CD14-positive monocyte (primary cell): ENCODE data around the gene PUSL1. TPM values are rescaled to one million over a fixed set of nuclear protein-coding genes. Genes with fewer than 3 reads are reported as not detected.
A peak's percentile ranks its signal among the peaks of the same experiment; 100 is the strongest.

Experiments
- DNase-seq, 3 donors: peaks; one replicate each; pipeline ENCODE4 v3.0.0-alpha.2; 2011 to 2022
- H2AFZ ChIP-seq: 2 replicates; pipeline ENCODE4 v1.6.0; 2012; ENCODE audit warnings: mild to moderate bottlenecking, low read depth, low read length, inconsistent platforms; ENCODE audit not compliant: insufficient read depth, poor library complexity, severe bottlenecking
- H3K27ac ChIP-seq, 2 donors: 1 replicate in 1 of 2; 2 replicates in 1 of 2; pipeline ENCODE4 v1.5.1; 2012 to 2013; ENCODE audit warnings: low read length in 2 of 2, control low read depth in 1 of 2, inconsistent platforms in 1 of 2, low read depth in 1 of 2, mild to moderate bottlenecking in 1 of 2
- H3K27me3 ChIP-seq, 2 donors: one replicate each; pipeline versions ENCODE4 v1.6.0 to v1.6.1; 2011 to 2013; ENCODE audit warnings: low read length in 2 of 2; ENCODE audit not compliant: control insufficient read depth in 2 of 2, insufficient read depth in 2 of 2
- H3K36me3 ChIP-seq, 2 donors: replicated peaks in 1 of 2; 1 replicate in 1 of 2; 2 replicates in 1 of 2; pipeline versions ENCODE4 v1.5.1 to v1.6.1; 2012 to 2013; ENCODE audit warnings: low read length in 2 of 2, control low read depth in 1 of 2, inconsistent platforms in 1 of 2, mild to moderate bottlenecking in 1 of 2; ENCODE audit not compliant: insufficient read depth in 2 of 2, control insufficient read depth in 1 of 2
- H3K4me1 ChIP-seq, 2 donors: 1 replicate in 1 of 2; 2 replicates in 1 of 2; pipeline versions ENCODE4 v1.5.1 to v1.6.1; 2012 to 2013; ENCODE audit warnings: low read length in 2 of 2, control low read depth in 1 of 2, inconsistent platforms in 1 of 2, mild to moderate bottlenecking in 1 of 2, moderate library complexity in 1 of 2; ENCODE audit not compliant: insufficient read depth in 2 of 2, control insufficient read depth in 1 of 2
- H3K4me2 ChIP-seq: replicated peaks from 2 replicates; pipeline ENCODE3; 2012; ENCODE audit warnings: low read length, moderate library complexity, mild to moderate bottlenecking; ENCODE audit not compliant: poor library complexity, severe bottlenecking; ENCODE audit errors: extremely low read depth
- H3K4me3 ChIP-seq, 3 experiments: fragments of 200-600 bp in 1 of 3; sonication (generic) in 1 of 3; replicated peaks in 1 of 3; 1 replicate in 2 of 3; 2 replicates in 1 of 3; pipeline ENCODE4 v1.5.1; 2011 to 2013; ENCODE audit warnings: low read length in 3 of 3, mild to moderate bottlenecking in 3 of 3, control low read depth in 2 of 3, low read depth in 2 of 3, inconsistent platforms in 1 of 3, moderate library complexity in 1 of 3
- H3K79me2 ChIP-seq: 2 replicates; pipeline ENCODE4 v1.6.0; 2012; ENCODE audit warnings: mild to moderate bottlenecking, control low read depth, inconsistent platforms, low read length, moderate library complexity; ENCODE audit not compliant: insufficient read depth
- H3K9ac ChIP-seq: 2 replicates; pipeline ENCODE4 v1.6.0; 2017; ENCODE audit warnings: low read length, mild to moderate bottlenecking; ENCODE audit not compliant: insufficient read depth, poor library complexity, severe bottlenecking
- H3K9me3 ChIP-seq, 2 donors: replicated peaks in 1 of 2; 1 replicate in 1 of 2; 2 replicates in 1 of 2; pipeline versions ENCODE4 v1.5.1 to v1.6.1; 2012 to 2013; ENCODE audit warnings: low read length in 2 of 2, control low read depth in 1 of 2; ENCODE audit not compliant: control insufficient read depth in 1 of 2, insufficient read depth in 1 of 2
- H4K20me1 ChIP-seq: 2 replicates; pipeline ENCODE4 v1.6.0; 2012; ENCODE audit warnings: mild to moderate bottlenecking, low read length, control low read depth, moderate library complexity; ENCODE audit not compliant: insufficient read depth
- H3K27ac Mint-ChIP-seq, 7 donors: one replicate each; pipeline ENCODE4 v1.8.0; 2020; ENCODE audit warnings: mild to moderate bottlenecking in 7 of 7, mixed read lengths in 7 of 7, moderate library complexity in 6 of 7, inconsistent platforms in 2 of 7
- H3K27me3 Mint-ChIP-seq, 3 donors: one replicate each; pipeline ENCODE4 v1.8.0; 2021 to 2022; ENCODE audit warnings: low read depth in 3 of 3, mild to moderate bottlenecking in 3 of 3, mixed read lengths in 3 of 3, moderate library complexity in 3 of 3, inconsistent platforms in 1 of 3
- H3K36me3 Mint-ChIP-seq, 2 donors: one replicate each; pipeline ENCODE4 v1.8.0; 2020; ENCODE audit warnings: mixed read lengths in 2 of 2, inconsistent platforms in 1 of 2, mild to moderate bottlenecking in 1 of 2
- H3K4me1 Mint-ChIP-seq: one replicate; pipeline ENCODE4 v1.8.0; 2020; ENCODE audit warnings: mild to moderate bottlenecking, mixed read lengths
- H3K4me3 Mint-ChIP-seq, 2 donors: one replicate each; pipeline ENCODE4 v1.8.0; 2020; ENCODE audit warnings: mild to moderate bottlenecking in 2 of 2, mixed read lengths in 2 of 2, moderate library complexity in 1 of 2
- H3K9me3 Mint-ChIP-seq, 7 donors: one replicate each; pipeline ENCODE4 v1.8.0; 2020 to 2022; ENCODE audit warnings: mixed read lengths in 7 of 7, mild to moderate bottlenecking in 6 of 7, moderate library complexity in 6 of 7, inconsistent platforms in 2 of 7
- WGBS: methylation state at CpG from one replicate; pipeline ENCODE4 v1.1.5; 2013; ENCODE audit warnings: missing lambda C conversion rate; ENCODE audit not compliant: insufficient coverage; 5-methylcytosine and 5-hydroxymethylcytosine counted together
- intact Hi-C, 2 donors: fragments of 100-400 bp; cut with micrococcal nuclease; formaldehyde crosslinking; loops; one replicate each; pipeline versions ENCODE4 v1.15.0 to v1.15.1; 2023
- polyA plus RNA-seq, 3 donors: library from polyadenylated mRNA; depleted of rRNA in 1 of 3; unstranded in 2 of 3; stranded (reverse) in 1 of 3; fragments of 300-500 nt in 2 of 3; fragments of >200 nt in 1 of 3; fragmentation: Illumina TruSeq in 2 of 3; gene quantifications; 1 replicate in 2 of 3; 2 replicates in 1 of 3; pipeline ENCODE4 v1.2.3, GENCODE V29; 2012 to 2021
- TF ChIP-seq, protein P1 (sequence below): fragments of 200-600 bp; IDR thresholded peaks from one replicate; pipeline ENCODE4 v1.8.0; 2022; ENCODE audit warnings: antibody characterized with exemption, mild to moderate bottlenecking

The PUSL1 gene
- polyA plus RNA-seq, 3 donors = 13.8 to 27.4 (median 14.8) TPM

DNA sequence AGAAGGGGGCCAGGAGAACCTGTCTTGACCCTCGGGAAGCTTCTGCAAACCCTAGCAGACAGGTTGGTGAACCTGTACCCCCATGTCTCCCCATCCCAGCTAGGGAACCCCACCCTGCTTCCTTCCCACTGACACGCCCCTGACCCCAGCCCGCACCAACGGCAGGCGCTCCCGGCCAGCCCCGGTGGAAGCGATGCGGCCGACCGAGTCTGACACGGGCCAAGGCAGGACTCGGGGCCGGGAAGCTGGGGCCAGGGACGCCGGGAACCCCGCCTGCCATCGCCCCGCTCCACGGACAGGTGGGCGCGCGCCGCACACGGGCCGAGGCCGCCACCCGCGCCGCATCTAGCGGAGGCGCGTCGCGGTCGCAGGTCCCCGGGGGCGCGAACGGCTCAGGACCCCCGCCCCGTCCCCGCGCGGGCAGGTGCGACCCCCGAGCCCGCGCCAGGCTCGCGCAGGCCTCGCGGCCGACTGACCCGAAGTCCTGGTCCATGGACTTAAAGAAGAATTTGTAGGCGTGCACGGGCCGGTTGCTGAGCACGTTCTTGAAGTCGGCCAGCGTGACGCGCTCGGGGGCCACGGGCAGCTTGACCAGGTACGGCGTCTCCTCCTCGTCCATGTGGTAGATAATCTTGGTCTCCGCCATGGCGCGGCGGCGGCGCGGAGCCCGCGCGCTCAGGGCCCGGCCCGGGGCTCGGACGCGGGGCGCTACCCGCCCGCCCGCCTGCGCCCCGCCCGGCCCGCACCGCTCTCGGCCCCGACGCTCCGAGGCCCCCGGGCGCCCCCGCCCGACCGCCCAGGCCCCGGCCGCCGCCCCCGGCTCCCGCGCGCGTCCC lies 40.2 kb downstream of the PUSL1 start:
- peak overlapping the region; percentile 65 for H2AFZ ChIP-seq
- peaks cover 28% of the 10 kb centered on the region for H3K79me2 ChIP-seq
- H3K9ac ChIP-seq = peak overlapping the region; percentile 76
- H3K36me3 Mint-ChIP-seq = peaks cover 0 to 5% of the 10 kb centered on the region in 2 donors
- H3K27me3 ChIP-seq = peaks cover 4 to 22% of the 10 kb centered on the region in 2 donors
- H3K4me1 Mint-ChIP-seq = peaks cover 16% of the 10 kb centered on the region
- no peaks in the 10 kb centered on the region for H3K9me3 ChIP-seq
- H4K20me1 ChIP-seq = peaks cover 32% of the 10 kb centered on the region
- H3K36me3 ChIP-seq = no peaks in the 10 kb centered on the region
- peak overlapping the region; percentile 91 for H3K4me2 ChIP-seq
- H3K4me3 ChIP-seq = peak overlapping the region; percentile 44 to 76 (median 64)
- TF ChIP-seq, protein P1, sequence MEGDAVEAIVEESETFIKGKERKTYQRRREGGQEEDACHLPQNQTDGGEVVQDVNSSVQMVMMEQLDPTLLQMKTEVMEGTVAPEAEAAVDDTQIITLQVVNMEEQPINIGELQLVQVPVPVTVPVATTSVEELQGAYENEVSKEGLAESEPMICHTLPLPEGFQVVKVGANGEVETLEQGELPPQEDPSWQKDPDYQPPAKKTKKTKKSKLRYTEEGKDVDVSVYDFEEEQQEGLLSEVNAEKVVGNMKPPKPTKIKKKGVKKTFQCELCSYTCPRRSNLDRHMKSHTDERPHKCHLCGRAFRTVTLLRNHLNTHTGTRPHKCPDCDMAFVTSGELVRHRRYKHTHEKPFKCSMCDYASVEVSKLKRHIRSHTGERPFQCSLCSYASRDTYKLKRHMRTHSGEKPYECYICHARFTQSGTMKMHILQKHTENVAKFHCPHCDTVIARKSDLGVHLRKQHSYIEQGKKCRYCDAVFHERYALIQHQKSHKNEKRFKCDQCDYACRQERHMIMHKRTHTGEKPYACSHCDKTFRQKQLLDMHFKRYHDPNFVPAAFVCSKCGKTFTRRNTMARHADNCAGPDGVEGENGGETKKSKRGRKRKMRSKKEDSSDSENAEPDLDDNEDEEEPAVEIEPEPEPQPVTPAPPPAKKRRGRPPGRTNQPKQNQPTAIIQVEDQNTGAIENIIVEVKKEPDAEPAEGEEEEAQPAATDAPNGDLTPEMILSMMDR = no peak
- DNase-seq = peak in 1 of 3 donors; percentile 32
- peak overlapping the region in 4 of 7 donors; percentile 35 to 89 (median 76) for H3K27ac Mint-ChIP-seq
- H3K27ac ChIP-seq = no peak overlapping the region
- peaks cover 22 to 35% (median 25%) of the 10 kb centered on the region in 3 donors for H3K27me3 Mint-ChIP-seq
- peaks cover 11 to 17% of the 10 kb centered on the region in 2 donors for H3K4me1 ChIP-seq
- peak overlapping the region; percentile 81 to 85 for H3K4me3 Mint-ChIP-seq
- intact Hi-C loops = no loop called here
- under 1% methylated on average over 108 of the region's 109 CpGs for WGBS
- peaks cover 0 to 6% (median 0%) of the 10 kb centered on the region in 7 donors for H3K9me3 Mint-ChIP-seq

DNA sequence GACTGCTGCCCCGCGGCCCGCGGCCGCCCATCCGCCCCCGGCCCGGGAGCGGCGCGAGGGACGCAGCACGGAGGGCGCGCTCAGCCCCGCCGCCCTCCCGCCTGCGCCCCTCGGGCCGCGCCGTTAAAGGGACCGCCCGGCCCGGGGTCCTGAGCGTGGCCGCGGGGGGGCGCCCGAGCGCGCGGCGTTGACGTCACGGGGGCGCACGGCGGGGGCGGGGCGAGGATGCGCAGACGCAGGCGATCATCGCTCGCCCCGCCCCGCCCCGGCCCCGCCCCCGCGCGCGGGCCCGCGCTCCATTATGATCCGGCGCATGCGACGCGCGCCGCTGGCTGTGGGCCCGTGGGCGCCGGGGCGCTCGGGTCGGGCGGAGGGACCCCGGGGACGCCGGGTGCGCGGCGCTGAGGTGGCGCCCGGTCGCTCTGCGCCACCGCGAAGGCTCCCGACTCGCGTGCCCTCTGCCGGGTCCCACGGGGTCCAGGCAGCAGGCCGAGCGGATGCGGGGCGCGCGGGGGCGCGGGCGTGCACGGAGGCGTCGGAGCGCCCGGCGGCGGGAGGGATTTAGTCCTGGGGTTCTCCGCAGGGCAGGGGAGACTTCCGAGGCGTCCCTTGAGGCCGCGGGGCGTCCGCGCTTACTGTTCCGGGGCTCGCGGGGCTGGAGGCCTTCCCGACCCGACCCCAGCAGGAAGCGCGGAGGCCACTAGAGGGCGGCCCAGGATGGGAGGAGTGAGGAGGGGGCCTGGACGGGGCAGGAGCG lies 41.0 kb downstream of the PUSL1 start, which contains the start of gene DVL1:
Gene DVL1, minus strand, starts transcription at position 163 of the 757 bp plus-strand sequence. CDS start 353 bp downstream, outside the sequence.
- peak within 1 kb of the TSS; percentile 90 for H2AFZ ChIP-seq

More for the DNA sequence above, 41.0 kb downstream of the PUSL1 start, which contains the start of gene DVL1:
- Mint-ChIP-seq H3K9me3 (peaks cover 0 to 10% (median 4%) of the 10 kb centered on the region in 7 donors), H3K4me1 (peaks cover 17% of the 10 kb centered on the region), H3K27ac (peak within 1 kb of the TSS in 4 of 7 donors; percentile 35 to 89 (median 76)), H3K36me3 (peaks cover 0 to 6% of the 10 kb centered on the region in 2 donors), H3K27me3 (peaks cover 29 to 43% (median 33%) of the 10 kb centered on the region in 3 donors), H3K4me3 (peak within 1 kb of the TSS; percentile 81 to 85)
- peak within 1 kb of the TSS in 1 of 2 donors; percentile 62 for H3K27ac ChIP-seq
- H3K27me3 ChIP-seq = peaks cover 11 to 30% of the 10 kb centered on the region in 2 donors
- intact Hi-C loops = no loop called here
- peak within 1 kb of the TSS; percentile 91 for H3K4me2 ChIP-seq
- no peaks in the 10 kb centered on the region for H3K9me3 ChIP-seq
- H4K20me1 ChIP-seq = peaks cover 30% of the 10 kb centered on the region
- H3K9ac ChIP-seq = peak within 1 kb of the TSS; percentile 77
- TF ChIP-seq, protein P1 = peak; percentile 46
- under 1% methylated on average over 102 of the region's 122 CpGs for WGBS
- H3K4me1 ChIP-seq = peaks cover 11 to 17% of the 10 kb centered on the region in 2 donors
- H3K36me3 ChIP-seq = no peaks in the 10 kb centered on the region
- DNase-seq = peak; percentile 42 to 69 (median 52)
- peaks cover 28% of the 10 kb centered on the region for H3K79me2 ChIP-seq
- peak within 1 kb of the TSS; percentile 44 to 76 (median 64) for H3K4me3 ChIP-seq
